SK-N-MC (cell line): ENCODE results near the gene CACNA1C.

Experiments used
- EZH2 ChIP-seq: fragments of 200-600 bp; sonication (generic); IDR thresholded peaks from one replicate; pipeline ENCODE4 v1.6.1; 2017; ENCODE audit warnings: antibody characterized with exemption
- FOXP2 ChIP-seq: optimal IDR thresholded peaks from 2 replicates; pipeline ENCODE3; 2011; ENCODE audit warnings: mild to moderate bottlenecking, moderate library complexity; ENCODE audit not compliant: insufficient read depth; ENCODE audit errors: extremely low read length, control extremely low read depth
- POLR2AphosphoS5 ChIP-seq: IDR thresholded peaks from 2 replicates; pipeline ENCODE4 v1.6.1; 2012; ENCODE audit warnings: mild to moderate bottlenecking, low read depth, low read length, borderline replicate concordance

GRCh38 chr12:2557597-2557996, 504.8 kb downstream of the CACNA1C start:
- no peak for TF ChIP-seq POLR2AphosphoS5
- no peak for TF ChIP-seq FOXP2
- no peak for TF ChIP-seq EZH2
